ENCODE results near the gene CELF2. TPM values are rescaled to one million over a fixed set of nuclear protein-coding genes. Genes with fewer than 3 reads are reported as not detected.

Gene CELF2
- total RNA-seq, 2 donors from 2014 or later: 30.2 to 34.4 TPM

GRCh38 chr10:11331726-11332125 is 314.1 kb downstream of the CELF2 start:
- Histone ChIP-seq H3K27ac (no peak overlapping the region), H3K9me3 (no peaks in the 10 kb centered on the region), H3K27me3 (no peaks in the 10 kb centered on the region), H3K9ac (ENCODE audit: low read depth in 2 of 2, low read length in 2 of 2) (no peak overlapping the region), H3K4me3 (no peak overlapping the region), H3K4me1 (no peaks in the 10 kb centered on the region), H3K36me3 (no peaks in the 10 kb centered on the region)
- TF ChIP-seq CTCF (IDR thresholded peaks at IDR 0.05): no peak
- intact Hi-C loops (cut with DNase I): no loop called here
- DNase-seq: no peak

DNA sequence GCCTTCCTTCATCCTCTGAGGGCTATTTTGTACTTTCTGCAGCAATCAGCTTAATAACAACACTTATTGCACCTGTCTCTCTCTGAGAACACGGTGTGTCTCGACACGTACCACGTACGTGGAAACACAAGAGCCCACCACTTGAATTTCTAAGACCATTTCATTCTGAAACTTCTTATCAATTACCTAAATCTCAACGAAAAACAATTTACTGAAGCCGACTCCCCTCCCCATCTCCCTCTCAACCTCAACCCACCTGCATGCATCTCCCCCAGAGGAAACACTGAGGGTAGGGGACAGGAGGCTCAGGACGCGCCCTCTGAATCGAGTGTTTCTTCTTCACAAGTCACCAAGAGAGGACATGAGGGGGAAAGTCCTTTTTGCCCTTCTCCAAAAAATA is 315.2 kb downstream of the CELF2 start:
- intact Hi-C loops (cut with DNase I): no loop called here
- Histone ChIP-seq H3K36me3 (no peaks in the 10 kb centered on the region), H3K27ac (no peak overlapping the region), H3K9me3 (no peaks in the 10 kb centered on the region), H3K4me1 (no peaks in the 10 kb centered on the region), H3K27me3 (no peaks in the 10 kb centered on the region), H3K9ac (ENCODE audit: low read depth in 2 of 2, low read length in 2 of 2) (no peak overlapping the region), H3K4me3 (no peak overlapping the region)
- DNase-seq: no peak
- TF ChIP-seq CTCF (IDR thresholded peaks at IDR 0.05): no peak

- intact Hi-C loops (cut with DNase I): no loop called here
- H3K9ac ChIP-seq (ENCODE audit: low read depth in 2 of 2, low read length in 2 of 2): no peak overlapping the region
- H3K27me3 ChIP-seq: no peaks in the 10 kb centered on the region
- H3K4me3 ChIP-seq: no peak overlapping the region
- no peaks in the 10 kb centered on the region for H3K9me3 ChIP-seq
- no peak overlapping the region for H3K27ac ChIP-seq
- no peak for TF ChIP-seq CTCF (IDR thresholded peaks at IDR 0.05)
- DNase-seq: no peak
- no peaks in the 10 kb centered on the region for H3K36me3 ChIP-seq
- no peaks in the 10 kb centered on the region for H3K4me1 ChIP-seq
Measured at GRCh38 chr10:11334436-11334835, 316.8 kb downstream of the CELF2 start.

DNA sequence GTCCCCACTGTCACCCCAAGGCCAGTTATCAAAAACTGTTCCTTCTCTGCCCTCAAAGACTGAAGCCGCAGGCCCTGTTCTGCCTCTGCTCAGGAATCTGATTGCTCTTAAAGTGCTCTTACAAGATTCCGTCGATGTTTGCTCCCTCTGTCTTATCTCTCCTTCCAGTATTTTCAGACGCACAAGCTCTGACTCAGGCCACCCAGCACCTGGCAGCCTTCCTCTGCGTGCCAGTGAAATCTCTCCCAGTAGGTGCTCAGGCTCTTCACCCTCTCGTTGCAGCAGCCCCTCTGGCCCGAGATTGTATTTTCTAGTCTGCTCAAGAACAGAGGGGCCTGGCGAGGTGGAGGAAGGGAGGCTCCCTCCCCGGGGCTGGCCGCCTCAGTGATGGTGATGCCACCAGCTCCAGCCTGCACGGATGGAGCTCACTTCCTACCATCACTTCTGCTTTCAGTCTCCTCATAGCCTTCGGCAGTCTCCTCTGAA is 317.5 kb downstream of the CELF2 start:
- no peak for TF ChIP-seq CTCF (IDR thresholded peaks at IDR 0.05)
- intact Hi-C loops (cut with DNase I): no loop called here
- Histone ChIP-seq H3K27ac (no peak overlapping the region), H3K27me3 (no peaks in the 10 kb centered on the region), H3K4me1 (no peaks in the 10 kb centered on the region), H3K9ac (ENCODE audit: low read depth in 2 of 2, low read length in 2 of 2) (no peak overlapping the region), H3K36me3 (no peaks in the 10 kb centered on the region), H3K9me3 (no peaks in the 10 kb centered on the region), H3K4me3 (no peak overlapping the region)
- DNase-seq: no peak

GRCh38 chr10:11335881-11336430 is 318.3 kb downstream of the CELF2 start:
- intact Hi-C loops (cut with DNase I): no loop called here

More at GRCh38 chr10:11335881-11336430, 318.3 kb downstream of the CELF2 start:
- H3K27me3 ChIP-seq: no peaks in the 10 kb centered on the region
- H3K4me1 ChIP-seq: no peaks in the 10 kb centered on the region
- H3K4me3 ChIP-seq: no peak overlapping the region
- no peak overlapping the region for H3K9ac ChIP-seq (ENCODE audit: low read depth in 2 of 2, low read length in 2 of 2)
- no peak overlapping the region for H3K27ac ChIP-seq
- DNase-seq: no peak
- no peak for TF ChIP-seq CTCF (IDR thresholded peaks at IDR 0.05)
- no peaks in the 10 kb centered on the region for H3K9me3 ChIP-seq
- H3K36me3 ChIP-seq: no peaks in the 10 kb centered on the region

Data from colonic mucosa (tissue), 4 donors.